ENCODE results near the gene HDAC9.

Gene HDAC9

GRCh38 chr7:18494821-18495408, 634 bp upstream of the HDAC9 start:
- peak; percentile 69 for DNase-seq (ENCODE audit: low spot score)

GRCh38 chr7:18496341-18496700, 772 bp downstream of the HDAC9 start:
- DNase-seq (ENCODE audit: low spot score) = peak; percentile 64

- peak; percentile 30 for DNase-seq (ENCODE audit: low spot score)
Measured at GRCh38 chr7:18497082-18497481, 1.5 kb downstream of the HDAC9 start.

- DNase-seq (ENCODE audit: low spot score) = peak; percentile 26
Measured at GRCh38 chr7:18497800-18498199, 2.3 kb downstream of the HDAC9 start.

DNA sequence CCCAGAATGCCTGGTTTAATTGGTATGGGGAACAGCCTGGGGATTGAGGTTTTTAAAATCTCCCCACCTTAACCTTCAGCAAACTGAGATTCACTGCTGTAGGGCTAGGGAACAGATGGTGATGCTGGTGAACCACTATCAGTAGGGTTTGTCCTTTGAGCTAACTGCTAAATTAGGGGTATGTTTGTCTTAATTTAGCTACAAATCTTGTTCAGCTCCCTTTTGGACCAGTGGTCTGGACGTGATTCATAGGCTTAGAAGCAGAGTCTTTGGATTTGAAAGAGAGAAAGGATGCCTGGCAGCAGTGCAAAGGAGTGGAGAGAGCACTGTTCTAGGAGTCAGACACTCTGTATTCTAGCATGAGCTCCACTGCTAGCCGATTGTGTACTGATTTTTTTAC, 2.8 kb downstream of the HDAC9 start:
- no peak for DNase-seq (ENCODE audit: low spot score)

- no peak for DNase-seq (ENCODE audit: low spot score)
Measured at GRCh38 chr7:18499407-18500177, 4.0 kb downstream of the HDAC9 start.

GRCh38 chr7:18503126-18503866, 7.7 kb downstream of the HDAC9 start:
- DNase-seq (ENCODE audit: low spot score) = no peak

DNA sequence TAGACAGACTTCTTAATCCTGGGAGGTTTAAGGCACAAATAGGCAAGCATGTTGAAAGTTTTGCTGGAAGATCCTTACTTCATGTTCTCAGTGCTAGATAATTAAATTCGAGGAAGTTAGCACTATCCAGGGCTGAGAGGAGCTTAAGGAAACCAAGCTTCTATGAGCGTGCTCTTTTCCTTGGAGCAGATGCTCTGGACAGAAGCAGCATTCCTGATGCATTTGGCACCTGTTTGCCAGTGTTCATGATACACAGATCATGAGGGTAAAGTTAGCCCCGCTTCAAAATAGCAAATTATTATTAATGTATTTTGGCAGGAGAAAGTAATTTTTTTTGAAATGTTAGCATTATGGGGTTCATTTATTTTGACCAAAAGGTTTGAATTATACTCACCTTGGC, 9.4 kb downstream of the HDAC9 start:
- DNase-seq (ENCODE audit: low spot score) = no peak

- peak; percentile 40 for DNase-seq (ENCODE audit: low spot score)
Measured at GRCh38 chr7:18505870-18506460, 10.4 kb downstream of the HDAC9 start.

DNA sequence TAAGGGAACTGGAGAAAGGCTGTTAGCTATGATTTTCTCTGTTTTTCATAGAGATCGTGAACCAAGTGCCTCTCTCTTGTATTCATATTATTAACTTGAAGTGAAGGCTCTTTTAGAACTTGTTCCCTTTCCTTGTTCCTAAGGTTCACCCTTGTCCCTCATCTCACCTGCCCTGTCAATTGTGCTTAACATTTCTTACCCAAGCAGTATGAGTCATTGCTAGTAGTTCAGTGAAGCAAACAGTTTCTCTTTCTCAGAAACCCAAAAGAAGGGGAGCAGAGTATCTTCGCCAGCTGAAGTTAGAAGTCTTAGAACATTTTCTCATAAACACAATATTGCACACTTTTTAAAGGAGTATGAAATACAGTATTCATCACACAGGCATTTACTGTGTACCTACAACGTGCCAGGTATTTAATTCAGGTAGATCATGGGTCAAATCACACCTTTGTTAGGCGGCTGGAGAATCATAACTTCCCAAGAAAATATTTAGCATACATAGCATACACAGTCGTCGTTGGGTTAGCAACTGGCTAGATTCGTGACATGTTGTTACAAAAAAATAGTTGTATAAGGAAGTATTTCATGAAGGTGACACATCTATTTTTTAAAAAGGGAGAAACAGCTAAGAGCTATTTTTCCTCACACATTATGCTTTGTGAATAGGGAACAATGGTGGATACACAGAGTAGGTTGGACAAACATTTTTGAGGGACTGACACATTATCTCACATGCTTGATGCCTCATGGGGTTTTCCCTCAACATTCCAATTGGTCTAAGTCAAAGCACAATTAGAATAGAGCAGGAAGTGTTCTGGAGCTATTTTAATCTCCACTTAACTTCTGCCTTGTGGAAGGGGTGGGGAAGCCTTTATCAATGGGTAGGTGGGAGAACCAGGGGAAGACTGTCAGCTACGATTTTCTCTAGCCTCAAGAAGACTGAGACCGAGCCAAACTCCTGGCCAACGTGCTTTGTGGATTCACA, 13.2 kb downstream of the HDAC9 start:
- DNase-seq (ENCODE audit: low spot score) = no peak

- no peak for DNase-seq (ENCODE audit: low spot score)
Measured at GRCh38 chr7:18509481-18509880, 13.9 kb downstream of the HDAC9 start.

- DNase-seq (ENCODE audit: low spot score) = no peak
Measured at GRCh38 chr7:18511351-18512140, 16.0 kb downstream of the HDAC9 start.

GRCh38 chr7:18513343-18513742, 17.8 kb downstream of the HDAC9 start:
- no peak for DNase-seq (ENCODE audit: low spot score)

DNA sequence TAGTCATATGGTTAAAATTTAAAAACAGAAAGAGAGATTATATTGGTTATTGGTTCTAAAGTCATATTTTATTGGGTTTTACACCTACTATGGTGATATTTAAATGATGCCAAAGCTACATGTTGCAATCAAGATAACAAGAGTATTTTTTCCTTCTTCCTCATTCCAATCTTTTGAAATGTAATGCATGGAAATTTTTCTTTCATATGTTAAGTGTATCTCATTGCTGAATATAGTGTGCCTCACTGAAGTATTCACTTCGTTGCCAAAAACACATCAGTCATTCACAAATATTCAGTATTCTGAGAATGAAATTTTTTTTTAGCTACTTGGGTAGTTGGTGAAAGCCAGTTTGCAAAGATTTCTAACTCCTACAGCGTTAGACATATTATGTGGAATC, 19.5 kb downstream of the HDAC9 start:
- no peak for DNase-seq (ENCODE audit: low spot score)

DNA sequence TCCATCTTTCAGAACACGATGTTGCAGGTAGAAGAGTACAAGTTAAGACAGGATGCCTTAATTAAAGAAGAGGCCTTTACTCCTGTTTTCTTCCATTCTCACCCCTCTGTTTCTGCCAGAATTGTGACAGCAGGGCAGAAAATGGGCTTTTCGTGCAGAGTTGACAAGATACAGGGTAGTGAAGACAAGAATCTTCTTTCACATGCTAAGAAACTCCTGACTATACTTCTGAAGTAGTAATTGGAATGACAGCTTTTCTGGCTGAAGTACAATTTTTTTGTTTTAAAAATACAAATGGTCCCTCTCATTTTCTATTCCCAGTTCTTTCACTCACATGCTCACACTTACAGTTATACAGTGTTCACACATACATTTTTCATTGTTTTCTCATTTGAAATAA, 22.1 kb downstream of the HDAC9 start:
- no peak for DNase-seq (ENCODE audit: low spot score)

DNA sequence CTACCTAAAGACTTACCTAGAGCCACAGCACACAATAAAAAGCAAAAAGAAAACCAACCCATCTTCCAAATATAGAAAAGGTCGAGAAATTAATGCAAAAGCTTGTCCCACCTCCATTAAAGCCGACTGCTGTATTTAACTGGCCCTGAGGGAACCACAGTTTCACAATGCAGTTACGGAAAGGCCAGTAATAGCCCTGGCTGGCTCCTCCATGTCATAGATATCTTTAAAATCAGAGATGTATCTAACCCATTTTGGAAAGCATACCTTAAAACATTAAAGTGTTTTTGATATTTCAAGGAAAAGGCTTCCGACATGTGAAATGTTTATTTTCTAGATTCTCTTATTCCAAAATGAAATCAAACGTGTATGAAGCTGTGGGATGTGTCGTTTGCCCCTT, 23.0 kb downstream of the HDAC9 start:
- no peak for DNase-seq (ENCODE audit: low spot score)

- no peak for DNase-seq (ENCODE audit: low spot score)
Measured at GRCh38 chr7:18520450-18521235, 25.1 kb downstream of the HDAC9 start.

DNA sequence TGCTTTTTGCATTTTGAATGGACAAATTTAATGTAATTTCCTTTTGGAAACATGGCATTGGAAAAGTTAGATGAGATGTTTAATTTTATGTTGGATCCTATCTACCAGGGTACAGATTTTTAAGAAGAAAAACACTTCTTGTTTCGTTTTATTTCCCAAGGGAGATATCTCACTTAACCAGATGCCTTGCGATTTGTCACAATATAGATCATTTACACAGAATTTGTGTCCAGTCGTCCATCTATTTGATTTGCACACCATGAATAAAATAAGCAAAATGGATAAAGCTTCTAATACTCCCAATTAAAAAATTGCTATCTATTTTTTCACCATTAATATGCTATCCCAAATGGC, 25.7 kb downstream of the HDAC9 start:
- DNase-seq (ENCODE audit: low spot score) = no peak

- no peak for DNase-seq (ENCODE audit: low spot score)
Measured at GRCh38 chr7:18521945-18522566, 26.5 kb downstream of the HDAC9 start.

GRCh38 chr7:18524248-18524647, 28.7 kb downstream of the HDAC9 start:
- no peak for DNase-seq (ENCODE audit: low spot score)
